Measurements from ENCODE around the gene TMEM86B.

TMEM86B gene

DNA sequence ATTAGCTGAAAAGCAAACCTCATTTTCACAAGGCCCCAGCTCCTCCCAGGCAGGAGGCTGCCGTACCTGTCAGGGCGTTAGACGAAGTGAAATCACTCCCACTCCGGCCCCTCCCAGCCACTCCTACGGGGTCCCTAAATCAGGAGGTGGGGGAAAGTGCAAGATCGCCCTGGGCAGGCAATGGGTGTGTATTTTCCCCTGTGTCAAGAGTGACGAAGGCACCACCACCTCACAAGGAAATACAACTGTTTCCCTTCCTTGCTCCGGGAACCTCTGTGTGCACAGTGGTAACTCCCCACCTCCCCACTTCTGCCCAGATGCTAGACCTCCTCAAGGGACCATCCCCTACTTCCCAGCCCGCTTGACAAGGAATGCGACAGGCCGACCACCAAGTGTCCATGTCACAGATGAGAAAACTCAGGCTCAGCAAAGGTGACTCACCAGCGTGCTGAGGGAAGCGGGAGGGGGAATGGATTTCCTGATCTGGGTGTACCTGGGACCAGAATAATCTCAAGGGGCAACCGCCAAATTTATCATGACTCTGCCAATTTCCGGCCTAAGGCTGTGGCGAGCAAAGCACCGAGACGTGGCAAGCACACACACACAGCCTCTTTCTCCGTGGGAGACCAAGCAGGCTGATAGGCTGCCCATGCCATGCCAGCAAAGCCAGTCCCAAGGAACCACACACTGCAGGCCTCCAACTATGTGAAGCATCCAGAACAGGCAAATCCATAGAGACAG, 22.9 kb upstream of the TMEM86B start:
- Histone ChIP-seq H3K9ac (ENCODE audit: low read depth, low read length) (no peak overlapping the region), H3K9me3 (ENCODE audit: control insufficient read depth, insufficient read depth, low read length) (no peaks in the 10 kb centered on the region), H3K36me3 (ENCODE audit: insufficient read depth, low read length) (no peaks in the 10 kb centered on the region; the same call in 1 of the 2 replicates), H3K4me1 (ENCODE audit: insufficient read depth, low read length) (peaks cover 25% of the 10 kb centered on the region)

- H3K9ac ChIP-seq (ENCODE audit: low read depth, low read length) = no peak overlapping the region
- peaks cover 3% of the 10 kb centered on the region; the same call in 1 of the 2 replicates for H3K36me3 ChIP-seq (ENCODE audit: insufficient read depth, low read length)
- H3K4me1 ChIP-seq (ENCODE audit: insufficient read depth, low read length) = peaks cover 24% of the 10 kb centered on the region
- H3K9me3 ChIP-seq (ENCODE audit: control insufficient read depth, insufficient read depth, low read length) = no peaks in the 10 kb centered on the region
Measured at GRCh38 chr19:55250262-55251036, 21.9 kb upstream of the TMEM86B start.

DNA sequence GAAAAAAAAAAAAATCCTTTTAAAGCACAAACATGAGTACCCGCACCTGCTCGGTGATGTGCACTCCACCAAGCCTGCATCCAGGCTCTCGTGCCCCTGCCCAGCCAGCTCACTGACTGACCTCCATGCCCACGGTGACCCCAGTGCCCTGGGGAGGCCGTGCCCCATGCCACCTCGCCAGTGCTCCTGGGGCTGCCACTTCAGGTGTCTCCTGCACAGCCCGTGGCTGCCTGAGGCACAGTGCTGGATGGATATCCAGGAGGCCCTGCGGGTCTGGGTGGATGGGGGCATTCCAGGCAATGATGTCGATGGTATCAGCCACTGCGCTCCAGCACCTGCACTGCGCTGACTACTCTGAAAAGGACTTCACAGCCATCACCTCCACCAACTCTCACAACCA, 21.3 kb upstream of the TMEM86B start:
- Histone ChIP-seq H3K9ac (ENCODE audit: low read depth, low read length) (no peak overlapping the region), H3K9me3 (ENCODE audit: control insufficient read depth, insufficient read depth, low read length) (no peaks in the 10 kb centered on the region), H3K4me1 (ENCODE audit: insufficient read depth, low read length) (peaks cover 18% of the 10 kb centered on the region), H3K36me3 (ENCODE audit: insufficient read depth, low read length) (peaks cover 3% of the 10 kb centered on the region; the same call in 1 of the 2 replicates)

DNA sequence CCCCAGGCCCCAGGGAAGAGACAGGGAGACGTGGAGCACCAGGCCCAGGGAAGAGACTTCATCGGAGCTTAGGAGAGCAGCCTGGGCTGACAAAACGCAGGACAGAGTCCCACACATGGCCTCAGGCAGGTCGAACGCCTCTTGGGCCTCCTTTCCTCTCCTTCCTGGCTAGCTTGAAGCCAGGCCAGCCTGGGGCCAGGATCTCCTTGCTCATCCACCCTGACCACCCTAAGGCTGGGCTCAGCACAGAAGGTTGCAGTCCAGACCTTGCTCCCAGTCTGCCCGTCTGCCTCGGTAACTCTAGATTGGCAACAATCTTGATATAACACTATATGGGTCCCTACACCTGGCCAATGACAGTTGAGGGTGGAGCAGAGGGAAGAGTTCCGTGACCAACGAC, 20.1 kb upstream of the TMEM86B start:
- Histone ChIP-seq H3K9me3 (ENCODE audit: control insufficient read depth, insufficient read depth, low read length) (no peaks in the 10 kb centered on the region), H3K36me3 (ENCODE audit: insufficient read depth, low read length) (peaks cover 3% of the 10 kb centered on the region; the same call in 1 of the 2 replicates), H3K9ac (ENCODE audit: low read depth, low read length) (no peak overlapping the region), H3K4me1 (ENCODE audit: insufficient read depth, low read length) (peaks cover 8% of the 10 kb centered on the region)

DNA sequence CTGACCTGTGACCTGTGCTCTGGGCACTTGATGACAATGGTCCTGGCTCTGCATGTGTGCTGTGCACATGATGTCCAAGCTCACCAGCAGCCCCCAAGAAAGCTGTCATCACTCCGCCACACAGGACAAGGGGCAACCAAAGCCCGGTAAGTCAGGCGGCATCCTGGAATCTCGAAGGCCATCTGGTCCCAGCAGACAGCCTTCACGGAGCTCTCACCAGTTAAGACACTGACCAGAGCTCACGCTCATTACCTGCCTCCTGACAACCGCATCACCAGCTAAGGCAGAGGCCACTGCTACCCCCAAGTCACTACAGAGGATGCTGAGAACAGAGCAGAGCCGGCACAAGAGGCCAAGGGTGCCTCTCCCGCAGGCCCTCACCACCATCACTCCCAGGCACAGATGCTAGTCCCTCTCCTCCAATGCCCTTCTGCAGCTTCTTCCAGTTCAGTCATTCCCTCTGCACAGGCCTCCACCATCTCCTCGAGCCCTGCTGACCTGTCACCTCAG, 19.7 kb upstream of the TMEM86B start:
- no peaks in the 10 kb centered on the region for H3K9me3 ChIP-seq (ENCODE audit: control insufficient read depth, insufficient read depth, low read length)
- peaks cover 8% of the 10 kb centered on the region for H3K4me1 ChIP-seq (ENCODE audit: insufficient read depth, low read length)
- H3K9ac ChIP-seq (ENCODE audit: low read depth, low read length) = no peak overlapping the region
- H3K36me3 ChIP-seq (ENCODE audit: insufficient read depth, low read length) = peaks cover 3% of the 10 kb centered on the region; the same call in 1 of the 2 replicates

GRCh38 chr19:55247621-55248099, 19.1 kb upstream of the TMEM86B start:
- Histone ChIP-seq H3K9ac (ENCODE audit: low read depth, low read length) (no peak overlapping the region), H3K36me3 (ENCODE audit: insufficient read depth, low read length) (peaks cover 4% of the 10 kb centered on the region; the same call in 1 of the 2 replicates), H3K4me1 (ENCODE audit: insufficient read depth, low read length) (peaks cover 8% of the 10 kb centered on the region), H3K9me3 (ENCODE audit: control insufficient read depth, insufficient read depth, low read length) (no peaks in the 10 kb centered on the region)

DNA sequence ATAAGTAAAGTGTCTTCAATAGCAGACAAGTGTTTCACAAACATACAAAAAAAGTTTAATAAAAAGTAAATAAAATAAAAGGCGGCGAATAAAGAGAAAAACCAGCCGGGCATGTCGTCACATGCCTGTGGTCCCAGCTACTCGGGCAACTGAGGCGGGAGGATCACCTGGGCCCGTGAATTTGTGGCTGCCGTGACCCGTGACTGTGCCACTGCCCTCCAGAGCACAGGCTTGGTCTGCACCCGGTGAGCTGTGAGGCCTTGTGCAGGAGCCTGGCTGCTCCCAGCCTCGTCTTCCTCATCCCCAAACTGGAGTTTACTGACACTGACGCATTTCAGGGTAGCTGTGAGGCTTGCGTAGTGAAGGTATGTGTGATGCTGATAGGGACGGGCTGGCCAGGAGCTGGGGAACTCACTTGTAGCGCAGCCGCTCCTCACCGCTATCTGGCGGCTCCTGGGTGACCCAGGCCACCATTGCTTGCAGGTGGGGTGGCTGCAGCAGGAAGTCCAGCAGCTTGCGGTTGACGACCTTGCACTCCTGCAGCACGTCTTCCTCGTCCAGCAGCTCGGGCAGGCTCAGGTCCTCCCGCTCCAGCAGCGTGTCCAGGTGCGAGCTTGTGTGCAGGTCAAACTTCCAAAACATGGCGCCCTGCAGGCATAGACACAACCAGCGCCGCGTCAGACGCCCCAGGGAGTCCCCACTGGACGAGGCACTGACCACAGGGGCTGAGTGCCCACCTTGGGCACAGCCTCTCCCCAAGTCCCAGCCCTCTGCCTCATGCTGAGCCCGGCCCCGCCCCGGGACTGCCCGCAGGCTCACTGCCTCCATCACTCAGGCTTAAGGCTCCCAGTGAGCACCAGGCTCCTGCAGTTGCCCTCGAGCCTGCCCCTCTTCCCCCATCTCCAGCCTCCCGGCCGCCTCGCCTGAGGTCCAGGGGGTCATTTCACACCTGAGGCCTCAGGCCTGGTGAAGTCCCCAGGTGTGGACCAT, 18.2 kb upstream of the TMEM86B start:
- peaks cover 6% of the 10 kb centered on the region; the same call in 1 of the 2 replicates for H3K36me3 ChIP-seq (ENCODE audit: insufficient read depth, low read length)
- H3K4me1 ChIP-seq (ENCODE audit: insufficient read depth, low read length) = peaks cover 6% of the 10 kb centered on the region
- no peak overlapping the region for H3K9ac ChIP-seq (ENCODE audit: low read depth, low read length)
- no peaks in the 10 kb centered on the region for H3K9me3 ChIP-seq (ENCODE audit: control insufficient read depth, insufficient read depth, low read length)

DNA sequence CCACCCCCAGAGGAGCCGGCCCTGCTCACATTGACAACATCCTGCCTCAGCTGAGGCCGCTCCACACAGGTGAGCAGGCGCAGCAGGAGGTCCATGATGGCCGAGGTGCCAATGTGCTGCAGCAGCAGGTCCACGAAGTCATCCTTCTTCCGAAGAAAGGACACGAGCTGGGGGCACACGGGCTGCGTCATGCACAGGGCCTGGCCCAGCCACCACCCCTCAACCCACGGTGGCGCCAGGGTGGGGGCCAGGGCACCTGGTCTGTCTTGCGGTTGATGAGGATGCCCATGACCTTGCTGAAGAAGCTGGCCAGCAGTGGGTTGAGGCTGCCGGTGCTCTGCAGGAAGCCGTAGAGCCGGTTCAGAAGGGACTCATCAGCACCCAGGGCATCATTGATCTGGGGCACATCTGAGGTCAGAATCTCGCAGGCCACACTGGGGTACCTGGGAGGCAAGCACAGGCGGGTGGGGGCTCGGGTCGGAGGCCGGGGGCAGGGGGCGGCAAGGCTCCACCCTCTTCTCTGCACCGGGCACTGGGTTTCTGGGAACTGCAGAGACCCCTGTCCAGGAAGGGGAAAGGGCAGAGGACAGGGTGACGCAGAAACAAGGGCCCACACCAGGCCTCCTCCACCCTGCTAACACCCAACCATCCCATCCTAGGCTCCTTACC, 16.8 kb upstream of the TMEM86B start:
- no peaks in the 10 kb centered on the region for H3K4me1 ChIP-seq (ENCODE audit: insufficient read depth, low read length)
- H3K36me3 ChIP-seq (ENCODE audit: insufficient read depth, low read length) = peaks cover 6% of the 10 kb centered on the region; the same call in 1 of the 2 replicates
- no peak overlapping the region for H3K9ac ChIP-seq (ENCODE audit: low read depth, low read length)
- no peaks in the 10 kb centered on the region for H3K9me3 ChIP-seq (ENCODE audit: control insufficient read depth, insufficient read depth, low read length)

DNA sequence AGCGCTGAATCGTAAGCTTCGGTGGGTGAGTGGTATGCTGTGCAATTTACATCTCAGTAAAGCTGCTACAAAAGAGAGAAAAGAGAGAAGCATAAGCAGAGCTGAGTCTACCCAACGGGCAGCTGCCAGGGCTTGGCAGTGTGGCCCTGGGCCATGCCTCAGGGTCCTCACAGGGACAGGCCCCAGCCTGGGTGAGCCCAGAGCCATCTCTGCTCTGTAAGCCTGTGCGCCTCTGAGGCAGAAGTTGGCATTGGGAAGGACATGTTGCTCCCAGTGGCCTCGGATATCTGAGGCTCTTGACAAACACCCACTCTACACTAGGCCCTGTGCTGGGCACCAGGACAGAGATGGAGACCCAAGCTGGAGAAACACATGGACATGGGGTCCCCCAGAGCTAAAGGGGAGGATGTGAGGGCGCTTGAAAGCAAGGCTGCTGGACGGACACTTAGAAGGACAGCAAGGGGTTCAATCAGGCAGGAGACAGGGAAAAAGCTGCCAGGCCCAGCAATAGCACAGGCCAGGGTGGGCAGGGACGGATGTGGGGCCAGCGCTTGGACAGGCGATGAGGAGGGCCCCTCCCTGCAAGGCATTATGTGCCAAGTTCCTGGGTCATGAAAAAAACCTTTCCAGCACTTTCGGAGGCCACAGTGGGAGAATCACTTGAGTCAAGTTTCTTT, 15.6 kb upstream of the TMEM86B start:
- no peaks in the 10 kb centered on the region for H3K9me3 ChIP-seq (ENCODE audit: control insufficient read depth, insufficient read depth, low read length)
- no peak overlapping the region for H3K9ac ChIP-seq (ENCODE audit: low read depth, low read length)
- H3K4me1 ChIP-seq (ENCODE audit: insufficient read depth, low read length) = no peaks in the 10 kb centered on the region
- H3K36me3 ChIP-seq (ENCODE audit: insufficient read depth, low read length) = peaks cover 6% of the 10 kb centered on the region; the same call in 1 of the 2 replicates

- Histone ChIP-seq H3K36me3 (ENCODE audit: insufficient read depth, low read length) (peaks cover 13% of the 10 kb centered on the region), H3K9ac (ENCODE audit: low read depth, low read length) (no peak overlapping the region), H3K4me1 (ENCODE audit: insufficient read depth, low read length) (no peaks in the 10 kb centered on the region), H3K9me3 (ENCODE audit: control insufficient read depth, insufficient read depth, low read length) (no peaks in the 10 kb centered on the region)
Measured at GRCh38 chr19:55242517-55242916, 14.0 kb upstream of the TMEM86B start.

GRCh38 chr19:55241935-55242464, 13.4 kb upstream of the TMEM86B start:
- Histone ChIP-seq H3K36me3 (ENCODE audit: insufficient read depth, low read length) (peaks cover 13% of the 10 kb centered on the region), H3K4me1 (ENCODE audit: insufficient read depth, low read length) (no peaks in the 10 kb centered on the region), H3K9me3 (ENCODE audit: control insufficient read depth, insufficient read depth, low read length) (no peaks in the 10 kb centered on the region), H3K9ac (ENCODE audit: low read depth, low read length) (no peak overlapping the region)

- peaks cover 12% of the 10 kb centered on the region for H3K36me3 ChIP-seq (ENCODE audit: insufficient read depth, low read length)
- H3K9ac ChIP-seq (ENCODE audit: low read depth, low read length) = no peak overlapping the region
- H3K4me1 ChIP-seq (ENCODE audit: insufficient read depth, low read length) = no peaks in the 10 kb centered on the region
- no peaks in the 10 kb centered on the region for H3K9me3 ChIP-seq (ENCODE audit: control insufficient read depth, insufficient read depth, low read length)
Measured at GRCh38 chr19:55241143-55241934, 12.8 kb upstream of the TMEM86B start.
